Neural cell (in vitro differentiated cells): ENCODE measurements around the gene ARID4A. TPM values are rescaled to one million over a fixed set of nuclear protein-coding genes. Genes with fewer than 3 reads are reported as not detected.

ENCODE experiments used
- H2AFZ ChIP-seq: fragments of 200-600, 300-800 bp; sonication (generic), shearing (Covaris generic); 2 replicates; pipeline ENCODE4 v1.6.0; 2014; ENCODE audit warnings: low read depth, mild to moderate bottlenecking, antibody characterized with exemption, low read length, moderate library complexity
- H3F3A ChIP-seq: fragments of 200-600 bp; shearing (Covaris generic); 2 replicates; pipeline ENCODE4 v1.6.1; 2016; ENCODE audit warnings: mild to moderate bottlenecking, moderate library complexity, mixed read lengths, antibody characterized with exemption, low read length; ENCODE audit not compliant: insufficient read depth, poor library complexity, severe bottlenecking
- H3K27ac ChIP-seq: fragments of 200-600, 300-800 bp; sonication (generic), shearing (Covaris generic); 2 replicates; pipeline ENCODE4 v1.5.1; 2014; ENCODE audit warnings: mild to moderate bottlenecking, low read length, moderate library complexity
- H3K27me3 ChIP-seq: fragments of 300-800, 200-600 bp; sonication (generic), shearing (Covaris generic); 2 replicates; pipeline ENCODE4 v1.6.0; 2014; ENCODE audit warnings: mild to moderate bottlenecking, low read depth, low read length, moderate library complexity; ENCODE audit not compliant: insufficient read depth
- H3K36me3 ChIP-seq: fragments of 300-800, 200-600 bp; sonication (generic), shearing (Covaris generic); 2 replicates; pipeline ENCODE4 v1.5.1; 2014; ENCODE audit warnings: mild to moderate bottlenecking, antibody characterized with exemption, low read length, moderate library complexity; ENCODE audit not compliant: insufficient read depth
- H3K4me2 ChIP-seq: fragments of 300-800, 200-600 bp; sonication (generic), shearing (Covaris generic); 2 replicates; pipeline ENCODE4 v1.6.0; 2014; ENCODE audit warnings: mild to moderate bottlenecking, low read length
- H3K4me3 ChIP-seq: fragments of 300-800, 200-600 bp; sonication (generic), shearing (Covaris generic); 2 replicates; pipeline ENCODE4 v1.5.1; 2014; ENCODE audit warnings: mild to moderate bottlenecking, low read length, moderate library complexity
- H3K79me2 ChIP-seq: fragments of 200-600 bp; shearing (Covaris generic); replicated peaks from 2 replicates; pipeline ENCODE4 v1.6.0; 2014; ENCODE audit warnings: mild to moderate bottlenecking, low read length, moderate library complexity; ENCODE audit not compliant: insufficient read depth
- H3K9ac ChIP-seq: fragments of 300-800, 200-600 bp; sonication (generic), shearing (Covaris generic); 2 replicates; pipeline ENCODE4 v1.6.1; 2016; ENCODE audit warnings: mild to moderate bottlenecking, low read length, mixed read lengths
- H3K9me2 ChIP-seq: fragments of 200-600 bp; shearing (Covaris generic); 2 replicates; pipeline ENCODE4 v1.6.1; 2016; ENCODE audit warnings: mild to moderate bottlenecking, low read length, mixed read lengths; ENCODE audit not compliant: insufficient read depth
- H3K9me3 ChIP-seq: fragments of 200-600, 300-800 bp; sonication (generic), shearing (Covaris generic); 2 replicates; pipeline ENCODE4 v1.6.1; 2016; ENCODE audit warnings: mild to moderate bottlenecking, mixed run types, low read length, moderate library complexity, mixed read lengths
- H4K20me1 ChIP-seq: fragments of 200-600 bp; shearing (Covaris generic); 2 replicates; pipeline ENCODE4 v1.6.1; 2016; ENCODE audit warnings: mild to moderate bottlenecking, mixed run types; ENCODE audit not compliant: insufficient read depth
- CTCF ChIP-seq: fragments of 450-650 bp; IDR thresholded peaks from 2 replicates; pipeline ENCODE4 v1.5.1; 2014; ENCODE audit warnings: antibody characterized with exemption, mild to moderate bottlenecking, moderate library complexity; ENCODE audit not compliant: poor library complexity, severe bottlenecking
- EP300 ChIP-seq: fragments of 450-650 bp; conservative IDR thresholded peaks from 2 replicates; pipeline ENCODE4 v1.6.1; 2014; ENCODE audit warnings: antibody characterized with exemption, mild to moderate bottlenecking, moderate library complexity; ENCODE audit not compliant: poor library complexity, severe bottlenecking
- EZH2 ChIP-seq: fragments of 200-600, 300-800 bp; shearing (Covaris generic), sonication (generic); IDR thresholded peaks from 2 replicates; pipeline ENCODE4 v1.6.1; 2014; ENCODE audit warnings: antibody characterized with exemption, low read length, borderline replicate concordance, mild to moderate bottlenecking; ENCODE audit not compliant: insufficient read depth, poor library complexity, severe bottlenecking
- MXI1 ChIP-seq: fragments of 450-650 bp; conservative IDR thresholded peaks from 2 replicates; pipeline ENCODE4 v1.6.1; 2014; ENCODE audit warnings: antibody characterized with exemption, mild to moderate bottlenecking; ENCODE audit not compliant: poor library complexity, severe bottlenecking
- POLR2AphosphoS5 ChIP-seq: IDR thresholded peaks from 2 replicates; pipeline ENCODE4 v1.6.1; 2012
- RAD21 ChIP-seq: fragments of 450-650 bp; conservative IDR thresholded peaks from 2 replicates; pipeline ENCODE4 v1.6.1; 2014; ENCODE audit warnings: antibody characterized with exemption, mild to moderate bottlenecking, moderate library complexity
- SMC3 ChIP-seq: fragments of 450-650 bp; conservative IDR thresholded peaks from 2 replicates; pipeline ENCODE4 v1.6.1; 2014; ENCODE audit warnings: antibody characterized with exemption, mild to moderate bottlenecking, moderate library complexity; ENCODE audit not compliant: poor library complexity
- TAF1 ChIP-seq: IDR thresholded peaks from 2 replicates; pipeline ENCODE4 v1.6.1; 2012; ENCODE audit warnings: low read depth
- polyA plus RNA-seq: library from polyadenylated mRNA; depleted of rRNA; stranded (reverse); fragments of >200 nt; gene quantifications from 2 replicates; pipeline ENCODE4 v1.2.3, GENCODE V29; 2014
- TF ChIP-seq, protein P1 (sequence below): IDR thresholded peaks from 2 replicates; pipeline ENCODE4 v1.6.1; 2012; ENCODE audit warnings: borderline replicate concordance

ARID4A gene
- polyA plus RNA-seq, 1 donor from 2014 or later = 38.5 TPM

GRCh38 chr14:58294201-58294600 is 4.2 kb upstream of the ARID4A start:
- Histone ChIP-seq H3K4me2 (no peak overlapping the region), H3K9me2 (no peaks in the 10 kb centered on the region), H3K9me3 (no peaks in the 10 kb centered on the region), H3K27me3 (no peaks in the 10 kb centered on the region), H3K36me3 (no peaks in the 10 kb centered on the region), H3K79me2 (peaks cover 58% of the 10 kb centered on the region), H4K20me1 (peaks cover 4% of the 10 kb centered on the region), H3F3A (no peaks in the 10 kb centered on the region), H3K4me3 (no peak overlapping the region), H2AFZ (no peak overlapping the region), H3K9ac (no peak overlapping the region), H3K27ac (no peak overlapping the region)
- TF ChIP-seq SMC3 (no peak), CTCF (no peak), POLR2AphosphoS5 (no peak), EP300 (no peak), TAF1 (no peak), MXI1 (no peak), EZH2 (no peak), RAD21 (no peak)
- TF ChIP-seq, protein P1, sequence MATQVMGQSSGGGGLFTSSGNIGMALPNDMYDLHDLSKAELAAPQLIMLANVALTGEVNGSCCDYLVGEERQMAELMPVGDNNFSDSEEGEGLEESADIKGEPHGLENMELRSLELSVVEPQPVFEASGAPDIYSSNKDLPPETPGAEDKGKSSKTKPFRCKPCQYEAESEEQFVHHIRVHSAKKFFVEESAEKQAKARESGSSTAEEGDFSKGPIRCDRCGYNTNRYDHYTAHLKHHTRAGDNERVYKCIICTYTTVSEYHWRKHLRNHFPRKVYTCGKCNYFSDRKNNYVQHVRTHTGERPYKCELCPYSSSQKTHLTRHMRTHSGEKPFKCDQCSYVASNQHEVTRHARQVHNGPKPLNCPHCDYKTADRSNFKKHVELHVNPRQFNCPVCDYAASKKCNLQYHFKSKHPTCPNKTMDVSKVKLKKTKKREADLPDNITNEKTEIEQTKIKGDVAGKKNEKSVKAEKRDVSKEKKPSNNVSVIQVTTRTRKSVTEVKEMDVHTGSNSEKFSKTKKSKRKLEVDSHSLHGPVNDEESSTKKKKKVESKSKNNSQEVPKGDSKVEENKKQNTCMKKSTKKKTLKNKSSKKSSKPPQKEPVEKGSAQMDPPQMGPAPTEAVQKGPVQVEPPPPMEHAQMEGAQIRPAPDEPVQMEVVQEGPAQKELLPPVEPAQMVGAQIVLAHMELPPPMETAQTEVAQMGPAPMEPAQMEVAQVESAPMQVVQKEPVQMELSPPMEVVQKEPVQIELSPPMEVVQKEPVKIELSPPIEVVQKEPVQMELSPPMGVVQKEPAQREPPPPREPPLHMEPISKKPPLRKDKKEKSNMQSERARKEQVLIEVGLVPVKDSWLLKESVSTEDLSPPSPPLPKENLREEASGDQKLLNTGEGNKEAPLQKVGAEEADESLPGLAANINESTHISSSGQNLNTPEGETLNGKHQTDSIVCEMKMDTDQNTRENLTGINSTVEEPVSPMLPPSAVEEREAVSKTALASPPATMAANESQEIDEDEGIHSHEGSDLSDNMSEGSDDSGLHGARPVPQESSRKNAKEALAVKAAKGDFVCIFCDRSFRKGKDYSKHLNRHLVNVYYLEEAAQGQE = no peak

DNA sequence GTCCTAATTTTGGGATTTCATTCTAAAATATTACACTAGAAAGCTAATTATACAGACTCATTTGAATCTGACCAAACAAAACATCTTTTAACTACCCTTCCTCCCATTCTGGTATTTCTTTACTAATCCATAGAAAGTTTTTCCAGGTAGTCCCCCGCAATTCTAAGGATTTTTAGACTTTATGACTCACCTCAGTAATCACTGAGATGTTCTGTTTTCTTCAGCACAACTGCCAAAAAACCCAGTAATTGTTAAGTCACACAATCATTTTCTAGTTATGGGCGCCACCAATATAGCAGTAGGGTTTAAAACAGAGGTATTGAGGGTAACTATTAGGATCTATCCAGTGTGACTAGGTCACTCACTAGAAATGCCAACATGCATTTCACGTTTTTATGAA is 1.6 kb upstream of the ARID4A start:
- TF ChIP-seq TAF1 (no peak), MXI1 (no peak), EP300 (no peak), RAD21 (no peak), SMC3 (no peak), POLR2AphosphoS5 (no peak), CTCF (no peak), EZH2 (no peak)
- TF ChIP-seq, protein P1 = no peak
- H3K79me2 ChIP-seq = peaks cover 67% of the 10 kb centered on the region
- H3K9ac ChIP-seq = peak overlapping the region; percentile 91
- peaks cover 4% of the 10 kb centered on the region for H4K20me1 ChIP-seq
- H2AFZ ChIP-seq = no peak overlapping the region
- H3K4me2 ChIP-seq = peak overlapping the region; percentile 99
- no peaks in the 10 kb centered on the region for H3K36me3 ChIP-seq
- peak overlapping the region; percentile 97 for H3K27ac ChIP-seq
- no peaks in the 10 kb centered on the region for H3K9me2 ChIP-seq
- no peaks in the 10 kb centered on the region for H3K9me3 ChIP-seq
- H3K27me3 ChIP-seq = no peaks in the 10 kb centered on the region
- H3K4me3 ChIP-seq = peak overlapping the region; percentile 95
- H3F3A ChIP-seq = no peaks in the 10 kb centered on the region
